ENCODE measurements around the gene NES. TPM values are rescaled to one million over a fixed set of nuclear protein-coding genes. Genes with fewer than 3 reads are reported as not detected.

The NES gene
- polyA plus RNA-seq, 3 donors: not detected

- no peaks in the 10 kb centered on the region for H3K79me2 ChIP-seq (ENCODE audit: insufficient read depth, low read length)
- peaks cover 0 to 10% of the 10 kb centered on the region in 2 donors for H3K27me3 ChIP-seq (ENCODE audit: control insufficient read depth in 2 of 2, insufficient read depth in 2 of 2, low read length in 2 of 2)
- H3K4me1 ChIP-seq (ENCODE audit: control insufficient read depth in 1 of 2, insufficient read depth in 2 of 2, low read length in 2 of 2): no peaks in the 10 kb centered on the region
- Mint-ChIP-seq H3K27me3 (ENCODE audit: low read depth in 3 of 3) (peaks cover 10 to 22% (median 13%) of the 10 kb centered on the region in 3 donors), H3K4me1 (no peaks in the 10 kb centered on the region), H3K9me3 (peaks cover 0 to 1% (median 0%) of the 10 kb centered on the region in 7 donors), H3K27ac (no peak overlapping the region), H3K36me3 (peaks cover 32 to 34% of the 10 kb centered on the region in 2 donors), H3K4me3 (no peak overlapping the region)
- no peak overlapping the region for H3K4me2 ChIP-seq (replicated peaks; ENCODE audit: extremely low read depth, low read length, poor library complexity, severe bottlenecking)
- H3K9ac ChIP-seq (ENCODE audit: insufficient read depth, low read length, poor library complexity, severe bottlenecking): no peak overlapping the region
- H2AFZ ChIP-seq (ENCODE audit: insufficient read depth, low read depth, low read length, poor library complexity, severe bottlenecking): no peak overlapping the region
- H4K20me1 ChIP-seq (ENCODE audit: insufficient read depth, low read length): peaks cover 9% of the 10 kb centered on the region
- H3K27ac ChIP-seq (ENCODE audit: low read depth in 1 of 2, low read length in 2 of 2): no peak overlapping the region
- H3K4me3 ChIP-seq (replicated peaks in 1 of 3; ENCODE audit: low read depth in 2 of 3, low read length in 3 of 3): no peak overlapping the region
- WGBS (ENCODE audit: insufficient coverage): 60% methylated on average over 3 of the region's 3 CpGs
- peaks cover 0 to 9% of the 10 kb centered on the region in 2 donors for H3K36me3 ChIP-seq (replicated peaks in 1 of 2; ENCODE audit: control insufficient read depth in 1 of 2, insufficient read depth in 2 of 2, low read length in 2 of 2)
- intact Hi-C loops (cut with micrococcal nuclease): no loop called here
- no peaks in the 10 kb centered on the region for H3K9me3 ChIP-seq (replicated peaks in 1 of 2; ENCODE audit: control insufficient read depth in 1 of 2, insufficient read depth in 1 of 2, low read length in 2 of 2)
- TF ChIP-seq CTCF (IDR thresholded peaks at IDR 0.05): no peak
- DNase-seq: no peak
These were observed 35.4 kb upstream of the NES start for GRCh38 chr1:156712626-156713025.

DNA sequence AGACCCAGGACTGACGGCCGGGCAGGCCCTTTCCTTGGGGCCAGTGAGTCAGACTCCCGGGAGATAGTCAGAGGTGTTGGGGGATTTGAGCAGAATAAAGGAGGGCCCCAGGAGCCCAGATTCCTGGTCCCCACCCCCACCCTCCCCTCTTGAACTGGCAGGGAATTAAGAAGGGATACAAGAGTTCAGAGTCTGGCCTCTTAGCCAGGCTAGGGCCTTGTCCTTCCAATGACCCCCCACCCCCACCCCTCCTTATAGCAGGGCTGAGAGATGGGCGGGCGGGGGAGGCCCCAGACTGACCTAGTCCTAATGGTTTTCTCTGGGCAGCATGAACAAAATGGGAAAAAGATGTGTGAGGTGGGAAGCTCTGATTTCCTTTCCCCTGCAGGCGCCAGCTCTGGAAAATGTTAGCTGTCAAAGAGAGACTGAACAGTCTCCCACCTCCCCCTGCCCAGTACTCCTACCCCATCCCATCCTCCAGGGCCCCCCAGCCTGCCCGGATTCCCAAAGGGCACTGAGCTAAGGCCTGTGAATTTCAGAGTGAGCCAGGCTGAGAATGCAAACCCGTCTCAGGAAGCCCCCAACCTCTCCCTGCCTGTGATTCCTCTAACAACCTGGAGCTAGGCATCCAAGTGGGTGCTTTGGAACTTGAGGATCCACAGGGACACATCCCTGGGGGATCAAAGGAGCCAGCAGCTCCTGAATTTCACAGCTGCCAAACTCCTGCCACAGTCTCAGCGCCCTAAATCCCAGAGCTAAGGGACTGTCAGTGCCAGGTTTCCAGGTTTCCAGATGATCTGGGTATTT lies 34.0 kb upstream of the NES start:
- DNase-seq: no peak
- Mint-ChIP-seq H3K27me3 (ENCODE audit: low read depth in 3 of 3) (peaks cover 21 to 36% (median 27%) of the 10 kb centered on the region in 3 donors), H3K4me1 (peaks cover 9% of the 10 kb centered on the region)

More for the DNA sequence above, 34.0 kb upstream of the NES start:
- no peak overlapping the region for H3K27ac Mint-ChIP-seq
- H3K9me3 ChIP-seq (replicated peaks in 1 of 2; ENCODE audit: control insufficient read depth in 1 of 2, insufficient read depth in 1 of 2, low read length in 2 of 2): no peaks in the 10 kb centered on the region
- no peak overlapping the region for H3K4me3 Mint-ChIP-seq
- H3K27ac ChIP-seq (ENCODE audit: low read depth in 1 of 2, low read length in 2 of 2): no peak overlapping the region
- no peak overlapping the region for H2AFZ ChIP-seq (ENCODE audit: insufficient read depth, low read depth, low read length, poor library complexity, severe bottlenecking)
- peaks cover 4 to 5% of the 10 kb centered on the region in 2 donors for H3K4me1 ChIP-seq (ENCODE audit: control insufficient read depth in 1 of 2, insufficient read depth in 2 of 2, low read length in 2 of 2)
- 100% methylated on average over 2 of the region's 9 CpGs for WGBS (ENCODE audit: insufficient coverage)
- H3K9me3 Mint-ChIP-seq: peaks cover 0 to 10% (median 3%) of the 10 kb centered on the region in 7 donors
- H3K9ac ChIP-seq (ENCODE audit: insufficient read depth, low read length, poor library complexity, severe bottlenecking): no peak overlapping the region
- H3K79me2 ChIP-seq (ENCODE audit: insufficient read depth, low read length): no peaks in the 10 kb centered on the region
- H3K27me3 ChIP-seq (ENCODE audit: control insufficient read depth in 2 of 2, insufficient read depth in 2 of 2, low read length in 2 of 2): peaks cover 10 to 24% of the 10 kb centered on the region in 2 donors
- no peak for TF ChIP-seq CTCF (IDR thresholded peaks at IDR 0.05)
- intact Hi-C loops (cut with micrococcal nuclease): no loop called here
- peaks cover 20 to 28% of the 10 kb centered on the region in 2 donors for H3K36me3 Mint-ChIP-seq
- H3K4me3 ChIP-seq (replicated peaks in 1 of 3; ENCODE audit: low read depth in 2 of 3, low read length in 3 of 3): no peak overlapping the region
- peaks cover 6% of the 10 kb centered on the region for H4K20me1 ChIP-seq (ENCODE audit: insufficient read depth, low read length)
- H3K36me3 ChIP-seq (replicated peaks in 1 of 2; ENCODE audit: control insufficient read depth in 1 of 2, insufficient read depth in 2 of 2, low read length in 2 of 2): peaks cover 0 to 9% of the 10 kb centered on the region in 2 donors
- no peak overlapping the region for H3K4me2 ChIP-seq (replicated peaks; ENCODE audit: extremely low read depth, low read length, poor library complexity, severe bottlenecking)
